ENCODE results near the gene ANKRD49. TPM values are rescaled to one million over a fixed set of nuclear protein-coding genes. Genes with fewer than 3 reads are reported as not detected.
"Not testable (repeated sequence)": the region's sequence is repeated elsewhere in the genome, so short reads cannot be mapped to it uniquely, and the experiment has no call there.

Gene ANKRD49
- polyA plus RNA-seq, 4 donors: 23.3 to 34.5 (median 29.3) TPM

- DNase-seq (ENCODE audit: low read depth in 4 of 4, low spot score in 3 of 4): peak in 1 of 4 donors; percentile 42
Observed at GRCh38 chr11:94504689-94505293, 11.0 kb downstream of the ANKRD49 start.

DNA sequence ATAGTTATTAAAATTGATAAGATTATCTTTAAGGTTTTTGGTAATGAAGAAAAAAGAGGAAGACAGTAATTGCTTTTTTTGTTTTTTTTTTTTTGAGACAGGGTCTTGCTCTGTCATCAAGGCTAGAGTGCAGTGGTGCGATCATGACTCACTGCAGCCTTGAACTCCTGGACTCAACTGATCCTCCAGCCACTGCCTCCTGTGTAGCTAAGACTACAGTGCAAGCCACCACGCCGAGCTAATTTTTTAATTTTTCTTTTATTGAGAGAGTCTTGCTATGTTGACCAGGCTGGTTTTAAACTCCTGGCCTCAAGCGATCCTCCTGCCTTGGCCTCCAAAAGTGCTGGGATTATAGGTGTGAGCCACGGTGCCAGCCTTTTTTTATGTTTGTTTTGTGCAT is 12.7 kb downstream of the ANKRD49 start:
- DNase-seq (ENCODE audit: low read depth in 4 of 4, low spot score in 3 of 4): not testable (repeated sequence)

DNA sequence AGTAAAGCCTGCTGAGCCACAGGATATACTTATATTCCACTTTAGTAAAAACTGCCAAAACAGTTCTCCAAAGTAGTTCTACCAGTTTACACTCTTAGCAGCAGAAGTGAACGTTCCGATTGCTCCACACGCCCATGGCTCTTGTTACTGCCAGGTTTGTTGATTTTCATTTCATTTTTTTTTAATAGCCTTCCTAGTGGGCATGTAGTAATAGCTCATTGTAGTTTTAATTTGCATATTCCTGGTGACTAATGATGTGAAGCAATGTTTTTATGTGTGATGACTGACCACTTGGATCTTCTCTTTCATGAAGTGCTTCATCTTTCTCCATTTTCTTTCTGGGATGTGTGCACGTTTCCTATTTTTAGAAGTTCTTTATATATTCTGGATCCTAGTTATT is 13.7 kb downstream of the ANKRD49 start:
- no peak for DNase-seq (ENCODE audit: low read depth in 4 of 4, low spot score in 3 of 4)

GRCh38 chr11:94511932-94512781 is 18.4 kb downstream of the ANKRD49 start, which contains the start of gene C11orf97:
TSS of gene C11orf97 (plus strand) at chr11:94512461. CDS start at chr11:94512529, 68 bp downstream.
- peak in 1 of 4 donors; percentile 51 for DNase-seq (ENCODE audit: low read depth in 4 of 4, low spot score in 3 of 4)

- no peak for DNase-seq (ENCODE audit: low read depth in 4 of 4, low spot score in 3 of 4)
Observed at GRCh38 chr11:94513091-94513490, 19.3 kb downstream of the ANKRD49 start.

DNA sequence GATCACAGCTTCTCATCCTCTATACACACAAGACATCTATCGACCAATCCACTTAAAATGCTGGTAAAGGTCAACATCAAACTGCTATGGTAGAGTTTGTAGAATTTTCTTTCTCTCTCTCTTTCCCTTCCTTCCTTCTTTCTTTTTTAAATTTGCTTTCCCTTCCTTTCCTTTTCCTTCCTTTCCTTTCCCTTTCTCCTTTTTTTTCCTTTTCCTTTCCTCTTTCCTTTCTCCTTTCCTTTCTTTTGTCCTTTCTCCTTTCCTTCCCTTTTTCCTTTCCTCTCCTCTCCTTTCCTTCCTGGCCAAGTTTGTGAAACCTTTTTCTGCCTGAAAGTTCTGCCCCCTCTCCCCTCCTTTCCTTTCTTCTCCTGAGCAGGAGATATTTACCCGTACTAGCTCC is 21.6 kb downstream of the ANKRD49 start:
- DNase-seq (ENCODE audit: low read depth in 4 of 4, low spot score in 3 of 4): no peak

DNA sequence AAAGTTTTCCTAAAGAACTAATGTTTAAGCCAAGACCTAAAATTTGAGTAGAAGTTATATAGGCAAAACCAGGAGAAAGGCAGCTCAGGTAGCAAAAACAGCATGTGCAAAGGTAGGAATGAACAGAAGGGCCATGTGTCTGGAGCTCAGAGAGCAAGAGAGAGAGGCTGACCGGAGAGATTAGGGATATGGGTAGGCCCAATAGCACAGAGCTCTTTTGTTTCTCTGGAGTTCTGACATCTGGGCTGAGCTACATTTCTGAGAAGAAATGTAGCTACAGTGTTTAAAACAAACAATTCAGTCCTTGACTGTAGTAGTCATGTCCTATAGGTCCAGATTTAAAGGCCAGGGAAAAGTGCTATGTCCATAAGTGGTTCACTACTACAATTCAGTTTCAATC is 22.9 kb downstream of the ANKRD49 start:
- no peak for DNase-seq (ENCODE audit: low read depth in 4 of 4, low spot score in 3 of 4)

DNA sequence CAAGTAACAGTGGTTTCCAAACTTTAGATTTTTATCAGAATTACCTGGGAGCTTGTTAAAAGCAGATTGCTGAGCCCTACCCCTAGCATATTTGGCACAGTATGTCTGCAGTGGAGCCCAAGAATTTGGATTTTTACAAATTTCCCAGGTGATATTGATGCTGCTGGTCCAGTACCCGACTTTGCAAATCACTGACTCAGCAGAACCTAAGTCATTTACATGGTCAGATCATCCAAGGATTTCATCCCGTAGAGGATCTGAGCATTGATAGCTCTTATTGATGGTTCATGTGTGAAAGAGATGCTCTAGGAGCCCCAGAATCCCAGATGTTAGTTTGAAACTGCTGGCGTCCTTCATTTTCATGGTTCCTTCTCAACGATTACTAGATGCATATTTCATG is 24.5 kb downstream of the ANKRD49 start:
- no peak for DNase-seq (ENCODE audit: low read depth in 4 of 4, low spot score in 3 of 4)

DNA sequence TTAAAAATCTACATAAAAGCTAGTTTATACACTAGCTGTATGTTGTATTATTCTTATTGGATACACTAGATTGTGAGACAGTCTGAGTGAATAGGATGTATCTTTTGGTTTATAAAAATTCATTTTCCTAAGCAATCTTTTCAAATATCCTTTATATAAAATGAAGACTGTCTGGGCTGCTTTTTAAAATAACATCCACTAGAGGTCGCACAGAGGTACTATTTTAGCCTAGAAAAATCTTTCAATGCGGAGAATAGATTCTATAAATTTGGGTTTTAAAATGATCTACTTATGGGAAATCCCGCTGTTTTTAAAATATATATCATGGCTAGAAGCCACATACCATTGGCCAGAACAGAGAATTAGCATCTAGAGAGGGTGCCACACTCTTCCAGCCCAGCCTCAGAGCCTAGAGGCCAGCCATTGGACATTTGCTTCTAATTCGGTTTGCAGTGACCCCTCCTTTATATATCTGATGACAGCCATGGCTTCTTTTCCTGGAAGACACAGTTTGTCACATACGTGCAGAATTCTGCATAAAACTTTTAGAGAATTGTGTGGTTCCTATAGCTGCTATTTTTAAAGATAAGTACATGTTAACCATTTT is 25.8 kb downstream of the ANKRD49 start:
- peak in 1 of 4 donors; percentile 23 for DNase-seq (ENCODE audit: low read depth in 4 of 4, low spot score in 3 of 4)

GRCh38 chr11:94521684-94522083 is 27.9 kb downstream of the ANKRD49 start:
- DNase-seq (ENCODE audit: low read depth in 4 of 4, low spot score in 3 of 4): no peak

GRCh38 chr11:94524341-94524740 is 30.6 kb downstream of the ANKRD49 start:
- DNase-seq (ENCODE audit: low read depth in 4 of 4, low spot score in 3 of 4): no peak

GRCh38 chr11:94525546-94526324 is 32.0 kb downstream of the ANKRD49 start:
- DNase-seq (ENCODE audit: low read depth in 4 of 4, low spot score in 3 of 4): peak in 3 of 4 donors; percentile 60 to 71 (median 65)

- no peak for DNase-seq (ENCODE audit: low read depth in 4 of 4, low spot score in 3 of 4)
Observed at GRCh38 chr11:94526645-94527438, 33.1 kb downstream of the ANKRD49 start.

DNA sequence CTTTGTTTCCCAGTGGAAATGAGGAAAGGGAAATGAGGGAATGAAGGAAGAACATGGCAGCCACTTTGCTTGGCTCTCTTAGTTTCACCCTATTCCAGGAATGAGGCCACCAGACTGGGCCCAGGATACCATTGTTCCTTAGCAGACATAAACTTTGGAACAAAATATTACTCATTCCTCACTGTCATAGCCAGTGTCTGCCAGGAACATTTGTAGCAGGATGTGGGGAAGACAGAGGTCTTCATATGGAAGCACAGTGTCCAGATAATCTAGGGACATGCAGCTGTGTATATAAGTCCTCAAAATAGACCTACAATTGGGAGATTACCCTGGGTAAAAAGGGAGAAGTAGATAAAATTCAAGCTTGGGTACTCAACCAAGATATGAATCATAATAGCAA is 34.8 kb downstream of the ANKRD49 start:
- no peak for DNase-seq (ENCODE audit: low read depth in 4 of 4, low spot score in 3 of 4)

DNA sequence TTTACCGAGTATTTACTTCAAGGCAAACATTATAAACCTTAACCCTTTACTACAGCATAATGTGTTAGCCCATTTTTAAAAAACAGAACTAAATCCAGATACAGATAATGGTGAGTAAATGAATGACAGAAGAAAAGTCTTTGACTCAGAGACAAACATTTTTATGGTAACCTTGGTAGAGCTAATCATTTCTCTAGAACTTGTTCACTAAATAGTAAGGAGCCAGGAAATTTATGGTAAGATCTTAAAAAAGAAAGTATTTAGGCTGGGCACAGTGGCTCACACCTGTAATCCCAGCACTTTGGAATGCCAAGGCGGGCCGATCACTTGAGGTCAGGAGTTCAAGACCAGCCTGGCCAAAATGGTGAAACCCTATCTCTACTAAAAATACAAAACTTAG is 38.4 kb downstream of the ANKRD49 start:
- no peak for DNase-seq (ENCODE audit: low read depth in 4 of 4, low spot score in 3 of 4)

- DNase-seq (ENCODE audit: low read depth in 4 of 4, low spot score in 3 of 4): no peak
Observed at GRCh38 chr11:94533206-94533605, 39.4 kb downstream of the ANKRD49 start.

GRCh38 chr11:94533696-94534630 is 40.2 kb downstream of the ANKRD49 start:
- no peak for DNase-seq (ENCODE audit: low read depth in 4 of 4, low spot score in 3 of 4)

DNA sequence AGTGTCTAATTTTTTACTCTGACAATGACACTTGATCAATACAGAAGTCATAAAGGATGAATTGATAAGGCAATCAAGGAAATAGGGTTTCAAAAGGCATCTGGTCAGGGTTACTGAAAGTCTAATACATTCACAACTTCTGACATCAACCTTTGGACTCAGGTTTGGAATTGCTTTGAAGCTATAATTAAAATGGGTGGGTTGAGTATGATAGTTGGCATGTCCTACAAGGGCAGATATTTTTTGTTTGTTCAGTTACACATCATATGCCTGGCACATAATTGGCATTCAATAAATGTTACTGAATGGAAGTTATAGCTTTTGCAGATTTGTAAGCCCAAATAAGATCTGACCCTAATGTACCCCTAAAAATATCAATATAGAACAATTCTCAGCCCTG is 42.6 kb downstream of the ANKRD49 start:
- DNase-seq (ENCODE audit: low read depth in 4 of 4, low spot score in 3 of 4): no peak

GRCh38 chr11:94537031-94537600 is 43.3 kb downstream of the ANKRD49 start:
- DNase-seq (ENCODE audit: low read depth in 4 of 4, low spot score in 3 of 4): no peak

Data from right renal pelvis (tissue), 4 donors.